Cardiac fibroblast (primary cell): Measurements from ENCODE around the gene GRK3.

ENCODE experiments used
- DNase-seq, 2 donors: peaks; one replicate each; pipeline versions ENCODE4 v3.0.0 to v3.0.0-alpha.2; 2010; ENCODE audit warnings: low read depth in 2 of 2
- H3K4me3 ChIP-seq, 2 donors: replicated peaks in 1 of 2; 1 replicate in 1 of 2; 2 replicates in 1 of 2; pipeline ENCODE4 v1.5.1; 2011; ENCODE audit warnings: low read depth in 2 of 2, low read length in 2 of 2, mild to moderate bottlenecking in 2 of 2, moderate library complexity in 1 of 2
- CTCF ChIP-seq: IDR thresholded peaks from one replicate; pipeline ENCODE4 v1.5.1; 2011; ENCODE audit warnings: low read depth, mild to moderate bottlenecking, low read length, inconsistent platforms

The GRK3 gene

GRCh38 chr22:25534724-25535123 lies 29.8 kb upstream of the GRK3 start:
- no peak for TF ChIP-seq CTCF
- no peak overlapping the region for H3K4me3 ChIP-seq
- no peak for DNase-seq

GRCh38 chr22:25536589-25536988 lies 27.9 kb upstream of the GRK3 start:
- H3K4me3 ChIP-seq: no peak overlapping the region
- TF ChIP-seq CTCF: no peak
- DNase-seq: peak; percentile 13 to 28

- TF ChIP-seq CTCF: no peak
- no peak for DNase-seq
- H3K4me3 ChIP-seq: no peak overlapping the region
Measured at GRCh38 chr22:25540166-25540907, 24.1 kb upstream of the GRK3 start.

- H3K4me3 ChIP-seq: no peak overlapping the region
- no peak for TF ChIP-seq CTCF
- DNase-seq: no peak
Measured at GRCh38 chr22:25540908-25541660, 23.4 kb upstream of the GRK3 start.

- no peak for DNase-seq
- no peak for TF ChIP-seq CTCF
Measured at GRCh38 chr22:25542191-25542590, 22.3 kb upstream of the GRK3 start.

GRCh38 chr22:25542720-25543402 lies 21.6 kb upstream of the GRK3 start:
- DNase-seq: no peak
- no peak overlapping the region for H3K4me3 ChIP-seq
- TF ChIP-seq CTCF: no peak

More at GRCh38 chr22:25542191-25542590, 22.3 kb upstream of the GRK3 start:
- H3K4me3 ChIP-seq: no peak overlapping the region
